ENCODE data around the gene SCD5.

Gene SCD5

GRCh38 chr4:82711158-82711785 lies 87.3 kb downstream of the SCD5 start:
- Histone ChIP-seq H3K9me3 (ENCODE audit: control insufficient read depth, insufficient read depth, low read length) (no peaks in the 10 kb centered on the region), H3K4me3 (ENCODE audit: low read depth, low read length) (no peak overlapping the region), H3K9ac (ENCODE audit: low read depth, low read length) (no peak overlapping the region), H3K4me1 (ENCODE audit: control insufficient read depth, insufficient read depth, low read length) (peaks cover 8% of the 10 kb centered on the region), H3K36me3 (ENCODE audit: control insufficient read depth, insufficient read depth, low read length) (no peaks in the 10 kb centered on the region), H3K27me3 (ENCODE audit: control insufficient read depth, insufficient read depth, low read length) (no peaks in the 10 kb centered on the region)

- H3K4me3 ChIP-seq (ENCODE audit: low read depth, low read length), result no peak overlapping the region
- H3K9ac ChIP-seq (ENCODE audit: low read depth, low read length), result no peak overlapping the region
- peaks cover 8% of the 10 kb centered on the region for H3K4me1 ChIP-seq (ENCODE audit: control insufficient read depth, insufficient read depth, low read length)
- H3K27me3 ChIP-seq (ENCODE audit: control insufficient read depth, insufficient read depth, low read length), result no peaks in the 10 kb centered on the region
- H3K36me3 ChIP-seq (ENCODE audit: control insufficient read depth, insufficient read depth, low read length), result no peaks in the 10 kb centered on the region
- no peaks in the 10 kb centered on the region for H3K9me3 ChIP-seq (ENCODE audit: control insufficient read depth, insufficient read depth, low read length)
These were observed 88.2 kb downstream of the SCD5 start for GRCh38 chr4:82710197-82710929.

GRCh38 chr4:82708982-82709381 lies 89.6 kb downstream of the SCD5 start:
- Histone ChIP-seq H3K9ac (ENCODE audit: low read depth, low read length) (no peak overlapping the region), H3K4me3 (ENCODE audit: low read depth, low read length) (no peak overlapping the region), H3K4me1 (ENCODE audit: control insufficient read depth, insufficient read depth, low read length) (peaks cover 8% of the 10 kb centered on the region), H3K9me3 (ENCODE audit: control insufficient read depth, insufficient read depth, low read length) (no peaks in the 10 kb centered on the region), H3K27me3 (ENCODE audit: control insufficient read depth, insufficient read depth, low read length) (no peaks in the 10 kb centered on the region), H3K36me3 (ENCODE audit: control insufficient read depth, insufficient read depth, low read length) (no peaks in the 10 kb centered on the region)

- Histone ChIP-seq H3K4me3 (ENCODE audit: low read depth, low read length) (no peak overlapping the region), H3K9me3 (ENCODE audit: control insufficient read depth, insufficient read depth, low read length) (no peaks in the 10 kb centered on the region), H3K27me3 (ENCODE audit: control insufficient read depth, insufficient read depth, low read length) (no peaks in the 10 kb centered on the region), H3K36me3 (ENCODE audit: control insufficient read depth, insufficient read depth, low read length) (no peaks in the 10 kb centered on the region), H3K9ac (ENCODE audit: low read depth, low read length) (no peak overlapping the region), H3K4me1 (ENCODE audit: control insufficient read depth, insufficient read depth, low read length) (peaks cover 8% of the 10 kb centered on the region)
These were observed 92.1 kb downstream of the SCD5 start for GRCh38 chr4:82706349-82707000.

GRCh38 chr4:82705928-82706300 lies 92.7 kb downstream of the SCD5 start:
- Histone ChIP-seq H3K27me3 (ENCODE audit: control insufficient read depth, insufficient read depth, low read length) (no peaks in the 10 kb centered on the region), H3K9me3 (ENCODE audit: control insufficient read depth, insufficient read depth, low read length) (no peaks in the 10 kb centered on the region), H3K36me3 (ENCODE audit: control insufficient read depth, insufficient read depth, low read length) (no peaks in the 10 kb centered on the region), H3K9ac (ENCODE audit: low read depth, low read length) (no peak overlapping the region), H3K4me1 (ENCODE audit: control insufficient read depth, insufficient read depth, low read length) (peaks cover 8% of the 10 kb centered on the region), H3K4me3 (ENCODE audit: low read depth, low read length) (no peak overlapping the region)

GRCh38 chr4:82705169-82705927 lies 93.2 kb downstream of the SCD5 start:
- Histone ChIP-seq H3K9ac (ENCODE audit: low read depth, low read length) (no peak overlapping the region), H3K4me1 (ENCODE audit: control insufficient read depth, insufficient read depth, low read length) (peaks cover 4% of the 10 kb centered on the region), H3K27me3 (ENCODE audit: control insufficient read depth, insufficient read depth, low read length) (no peaks in the 10 kb centered on the region), H3K4me3 (ENCODE audit: low read depth, low read length) (no peak overlapping the region), H3K36me3 (ENCODE audit: control insufficient read depth, insufficient read depth, low read length) (no peaks in the 10 kb centered on the region), H3K9me3 (ENCODE audit: control insufficient read depth, insufficient read depth, low read length) (no peaks in the 10 kb centered on the region)

- H3K4me1 ChIP-seq (ENCODE audit: control insufficient read depth, insufficient read depth, low read length), result no peaks in the 10 kb centered on the region
These were observed 94.4 kb downstream of the SCD5 start for GRCh38 chr4:82704156-82704555.

GRCh38 chr4:82698412-82698811 lies 100.2 kb downstream of the SCD5 start:
- H3K9ac ChIP-seq (ENCODE audit: low read depth, low read length), result no peak overlapping the region
- H3K9me3 ChIP-seq (ENCODE audit: control insufficient read depth, insufficient read depth, low read length), result no peaks in the 10 kb centered on the region
- H3K4me3 ChIP-seq (ENCODE audit: low read depth, low read length), result no peak overlapping the region

More at GRCh38 chr4:82704156-82704555, 94.4 kb downstream of the SCD5 start:
- Histone ChIP-seq H3K9ac (ENCODE audit: low read depth, low read length) (no peak overlapping the region), H3K36me3 (ENCODE audit: control insufficient read depth, insufficient read depth, low read length) (no peaks in the 10 kb centered on the region), H3K4me3 (ENCODE audit: low read depth, low read length) (no peak overlapping the region), H3K27me3 (ENCODE audit: control insufficient read depth, insufficient read depth, low read length) (no peaks in the 10 kb centered on the region), H3K9me3 (ENCODE audit: control insufficient read depth, insufficient read depth, low read length) (no peaks in the 10 kb centered on the region)

GRCh38 chr4:82697561-82697960 lies 101.0 kb downstream of the SCD5 start:
- Histone ChIP-seq H3K36me3 (ENCODE audit: control insufficient read depth, insufficient read depth, low read length) (no peaks in the 10 kb centered on the region), H3K9ac (ENCODE audit: low read depth, low read length) (no peak overlapping the region), H3K27me3 (ENCODE audit: control insufficient read depth, insufficient read depth, low read length) (no peaks in the 10 kb centered on the region), H3K9me3 (ENCODE audit: control insufficient read depth, insufficient read depth, low read length) (no peaks in the 10 kb centered on the region), H3K4me1 (ENCODE audit: control insufficient read depth, insufficient read depth, low read length) (peaks cover 10% of the 10 kb centered on the region), H3K4me3 (ENCODE audit: low read depth, low read length) (no peak overlapping the region)

More at GRCh38 chr4:82698412-82698811, 100.2 kb downstream of the SCD5 start:
- Histone ChIP-seq H3K36me3 (ENCODE audit: control insufficient read depth, insufficient read depth, low read length) (no peaks in the 10 kb centered on the region), H3K4me1 (ENCODE audit: control insufficient read depth, insufficient read depth, low read length) (peaks cover 10% of the 10 kb centered on the region), H3K27me3 (ENCODE audit: control insufficient read depth, insufficient read depth, low read length) (no peaks in the 10 kb centered on the region)

- Histone ChIP-seq H3K9me3 (ENCODE audit: control insufficient read depth, insufficient read depth, low read length) (no peaks in the 10 kb centered on the region), H3K9ac (ENCODE audit: low read depth, low read length) (no peak overlapping the region), H3K27me3 (ENCODE audit: control insufficient read depth, insufficient read depth, low read length) (no peaks in the 10 kb centered on the region), H3K4me1 (ENCODE audit: control insufficient read depth, insufficient read depth, low read length) (peaks cover 10% of the 10 kb centered on the region), H3K36me3 (ENCODE audit: control insufficient read depth, insufficient read depth, low read length) (no peaks in the 10 kb centered on the region), H3K4me3 (ENCODE audit: low read depth, low read length) (no peak overlapping the region)
These were observed 102.3 kb downstream of the SCD5 start for GRCh38 chr4:82696117-82696860.

- H3K36me3 ChIP-seq (ENCODE audit: control insufficient read depth, insufficient read depth, low read length), result no peaks in the 10 kb centered on the region
- H3K4me1 ChIP-seq (ENCODE audit: control insufficient read depth, insufficient read depth, low read length), result peaks cover 10% of the 10 kb centered on the region
- H3K9ac ChIP-seq (ENCODE audit: low read depth, low read length), result no peak overlapping the region
- no peak overlapping the region for H3K4me3 ChIP-seq (ENCODE audit: low read depth, low read length)
- no peaks in the 10 kb centered on the region for H3K27me3 ChIP-seq (ENCODE audit: control insufficient read depth, insufficient read depth, low read length)
- no peaks in the 10 kb centered on the region for H3K9me3 ChIP-seq (ENCODE audit: control insufficient read depth, insufficient read depth, low read length)
These were observed 103.7 kb downstream of the SCD5 start for GRCh38 chr4:82694892-82695291.
